COLO668 (cell line): ENCODE measurements around the gene SLC12A6.

Experiments used
- DNase-seq: peaks from one replicate; lab custom pipeline; 2025; ENCODE audit not compliant: unreplicated experiment; lab: John Stamatoyannopoulos, UW

SLC12A6 gene

DNA sequence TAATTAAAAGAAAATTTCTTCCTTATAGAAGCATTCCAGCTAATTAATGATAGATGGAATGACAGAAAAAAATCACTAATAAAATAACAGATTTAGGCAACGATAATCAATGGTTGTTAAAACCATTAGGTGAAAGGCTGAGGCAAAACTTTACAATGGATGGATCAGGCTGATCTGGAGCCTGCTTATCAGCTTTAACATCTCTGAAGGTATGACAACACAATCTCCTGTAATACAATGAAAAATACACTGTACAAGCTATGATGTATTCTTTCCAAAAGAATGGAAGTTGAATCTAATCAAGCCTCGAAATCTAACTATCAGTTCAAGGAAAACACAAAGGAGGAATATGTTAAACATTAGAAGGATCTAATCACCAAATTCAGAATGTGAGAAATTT is 73.5 kb downstream of the SLC12A6 start:
- no peak for DNase-seq

DNA sequence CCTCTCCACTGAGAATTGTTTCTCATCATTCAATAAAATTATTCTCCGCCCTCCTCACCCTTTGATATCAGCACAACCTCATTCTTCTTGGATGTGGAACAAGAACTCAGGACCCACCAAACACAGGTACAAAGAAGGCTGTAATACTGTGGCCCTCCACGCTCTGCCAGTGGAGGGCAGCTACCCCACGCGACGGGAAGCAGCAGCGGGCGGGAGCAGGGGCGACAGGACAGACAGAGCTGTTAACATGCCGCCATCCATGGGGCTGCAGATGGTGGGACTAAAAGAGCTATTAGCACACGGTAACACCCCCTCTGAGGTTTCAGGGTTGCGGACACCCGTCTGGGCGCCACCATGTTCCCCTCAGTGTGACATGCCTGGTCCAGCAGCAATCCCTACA is 75.2 kb downstream of the SLC12A6 start:
- DNase-seq, result no peak

DNA sequence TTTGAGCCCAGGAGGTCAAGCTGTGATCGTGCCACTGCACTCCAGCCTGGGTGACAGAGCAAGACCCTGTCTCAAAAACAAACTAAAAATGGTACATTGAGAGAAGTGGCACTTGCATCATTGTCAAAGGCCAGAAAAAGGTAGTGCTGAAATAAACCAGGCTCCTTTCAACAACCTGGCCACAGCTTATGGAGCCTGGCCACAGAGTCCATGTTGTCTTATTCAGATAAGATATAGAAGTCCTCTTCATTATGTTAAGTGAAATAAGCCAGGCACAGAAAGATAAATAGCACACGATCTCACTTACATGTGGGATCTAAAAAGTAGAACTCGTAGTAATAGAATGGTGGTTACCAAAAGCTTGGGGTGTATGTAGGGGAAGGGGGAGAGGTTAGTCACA is 78.0 kb downstream of the SLC12A6 start:
- DNase-seq, result no peak

DNA sequence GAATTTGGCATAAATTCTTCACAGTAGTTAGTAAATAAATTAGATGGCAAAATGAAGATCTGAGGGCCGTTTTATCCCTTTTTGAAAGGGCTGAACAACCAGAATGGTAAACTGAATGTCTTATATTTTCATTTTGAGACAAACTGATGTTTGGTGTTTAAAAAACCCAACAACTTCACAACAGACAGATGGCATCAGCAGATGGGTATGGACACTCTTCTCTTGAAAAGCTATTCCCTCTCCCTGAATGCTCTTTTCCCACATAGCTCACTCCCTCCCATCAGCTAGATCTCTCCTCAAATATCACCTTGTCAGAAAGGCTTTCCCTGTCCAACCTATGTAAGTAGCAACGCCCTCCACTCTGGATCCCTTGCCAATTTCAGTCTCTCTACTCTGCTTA is 79.4 kb downstream of the SLC12A6 start:
- DNase-seq, result no peak

DNA sequence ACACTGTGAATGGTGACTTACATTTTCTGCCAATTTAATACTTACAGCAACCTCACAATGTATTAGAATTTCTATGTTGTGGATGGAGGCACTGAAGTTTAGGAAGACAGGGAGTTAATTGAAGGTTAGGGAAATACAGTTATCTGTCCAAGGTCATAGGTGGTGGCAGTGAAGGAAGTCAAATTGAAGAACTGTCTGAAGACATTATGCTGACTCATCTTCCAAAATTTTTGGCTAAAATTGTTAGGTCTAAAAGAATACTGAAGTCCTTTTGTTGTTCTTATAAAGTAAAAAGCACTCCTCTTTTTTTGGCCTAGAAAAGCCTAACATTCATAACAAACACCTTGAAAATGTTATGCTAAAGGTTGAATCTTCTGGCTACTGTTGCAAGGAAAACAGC is 85.0 kb downstream of the SLC12A6 start:
- no peak for DNase-seq

DNA sequence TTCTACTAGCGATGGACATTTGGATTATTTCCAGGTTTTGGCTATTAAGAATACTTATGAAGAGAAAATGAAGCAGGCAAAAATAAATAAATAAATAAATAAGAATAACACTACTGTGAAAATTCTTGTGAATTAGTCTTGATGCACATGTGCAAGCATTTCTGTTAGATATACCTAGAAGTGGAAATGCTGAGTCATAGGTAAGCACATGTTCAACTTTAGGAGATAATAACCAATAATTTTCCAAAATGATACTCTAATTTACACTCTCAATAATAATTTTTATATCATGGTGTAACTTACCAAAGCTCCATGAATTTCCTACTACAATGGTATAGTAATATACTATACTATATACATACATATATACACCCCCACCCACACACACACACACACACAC is 89.4 kb downstream of the SLC12A6 start:
- DNase-seq, result no peak

DNA sequence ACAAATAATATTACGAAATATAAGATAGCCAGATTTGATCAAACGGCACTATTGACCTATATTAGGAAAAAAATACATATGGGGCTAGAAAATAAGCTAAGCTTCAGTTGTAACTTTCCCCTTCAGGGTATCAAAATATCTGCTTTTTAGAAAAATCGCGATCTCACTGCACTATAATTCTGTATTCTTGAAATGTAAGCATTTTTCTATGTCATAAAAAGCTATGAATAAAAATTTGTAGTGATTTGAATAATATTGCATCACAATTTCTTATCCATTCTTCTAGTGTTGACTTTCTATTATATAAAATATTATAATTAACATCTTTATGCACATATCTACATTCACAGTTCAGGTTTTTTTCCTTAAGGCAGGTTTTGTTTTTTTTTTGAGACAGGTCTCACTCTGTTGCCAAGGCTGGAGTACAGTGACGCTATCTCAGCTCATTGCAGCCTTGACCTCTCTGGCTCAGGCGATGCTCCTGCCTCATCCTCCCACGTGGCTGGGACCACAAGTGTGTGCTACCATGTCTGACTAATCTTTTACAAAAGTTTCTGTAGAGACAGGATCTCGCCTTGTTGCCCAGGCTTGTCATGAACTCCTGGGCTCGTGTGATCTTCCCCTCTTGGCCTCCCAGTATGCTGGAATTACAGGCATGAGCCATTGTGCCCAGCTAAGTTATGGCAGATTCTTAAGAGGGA is 91.2 kb downstream of the SLC12A6 start:
- DNase-seq, result no peak

DNA sequence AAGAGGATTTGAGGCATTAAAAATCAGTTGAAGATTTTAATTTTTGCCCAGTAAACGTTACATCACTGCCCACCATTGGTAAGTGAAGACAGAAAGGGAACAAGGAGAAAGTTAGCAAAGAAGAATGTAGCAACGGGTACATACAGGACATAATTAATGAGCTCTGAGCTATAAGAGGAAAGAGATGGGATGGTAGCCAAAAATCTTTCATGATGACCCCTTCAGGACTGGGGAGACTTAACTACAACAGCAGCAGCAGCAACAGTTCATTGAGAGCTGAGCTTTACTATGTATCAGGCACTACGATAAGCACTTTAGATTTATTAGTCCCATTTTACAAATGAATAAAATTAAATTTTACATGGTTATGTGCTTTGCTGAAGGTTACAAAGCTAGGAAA is 94.4 kb downstream of the SLC12A6 start:
- no peak for DNase-seq

DNA sequence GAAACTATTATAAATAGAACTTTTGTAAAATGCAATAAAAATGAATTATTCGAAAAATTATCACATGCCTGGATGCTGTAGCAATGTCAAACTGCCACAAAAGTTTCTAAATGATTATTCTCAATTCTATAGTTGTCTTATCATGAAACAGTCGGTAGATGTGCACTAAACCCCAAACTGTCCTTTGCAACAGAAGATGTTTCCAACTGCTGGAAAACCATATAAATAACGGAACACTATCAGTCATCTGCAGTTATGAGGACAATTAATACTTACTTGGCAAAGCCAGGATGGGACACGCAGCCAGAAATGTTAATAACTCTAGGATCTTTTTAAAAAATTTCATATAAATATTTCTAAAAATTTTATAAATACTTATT is 95.3 kb downstream of the SLC12A6 start:
- DNase-seq, result no peak

DNA sequence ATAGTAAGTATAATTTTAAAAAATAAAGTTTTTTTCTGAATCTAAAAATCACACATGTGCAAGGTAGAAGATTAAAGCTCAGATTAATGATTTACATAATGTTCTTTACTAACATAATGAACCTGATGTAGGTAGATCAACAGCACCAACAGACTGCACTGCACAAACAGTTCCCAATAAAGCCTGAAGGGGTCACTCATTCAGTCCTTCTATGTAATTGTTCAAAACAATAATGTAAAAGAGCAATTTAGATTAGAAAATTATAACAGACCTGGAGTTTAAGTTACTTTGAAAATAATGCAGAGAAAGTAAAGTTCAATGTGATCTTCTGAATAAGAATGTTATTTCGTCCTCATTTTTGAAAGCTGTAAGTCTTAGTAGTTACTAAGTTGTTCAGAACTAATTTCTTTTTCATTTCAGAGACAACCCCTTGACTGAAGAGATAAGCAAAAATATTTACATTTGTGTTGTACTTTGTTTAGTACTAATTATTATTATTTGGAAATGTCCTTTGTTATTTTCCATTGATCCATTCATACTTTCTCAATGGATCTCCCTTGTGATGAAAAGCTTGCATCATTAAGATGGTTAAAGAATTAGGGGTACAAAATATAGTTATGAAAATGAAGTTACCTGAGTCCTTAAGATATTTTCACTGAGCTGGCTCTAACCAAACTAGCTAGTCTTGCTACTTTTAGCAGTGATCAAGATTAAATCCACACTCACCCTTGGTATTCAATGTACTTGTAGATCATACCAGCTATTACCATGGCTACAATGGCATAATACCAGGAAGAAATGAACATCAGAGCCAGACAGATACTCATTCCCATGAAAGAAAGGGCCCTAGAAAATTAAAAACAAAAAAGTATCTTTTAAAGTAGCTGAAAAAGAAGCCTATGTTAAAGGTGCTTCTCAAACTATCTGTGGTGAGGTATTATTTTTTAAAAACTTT is 95.9 kb downstream of the SLC12A6 start:
- DNase-seq, result peak; percentile 3

DNA sequence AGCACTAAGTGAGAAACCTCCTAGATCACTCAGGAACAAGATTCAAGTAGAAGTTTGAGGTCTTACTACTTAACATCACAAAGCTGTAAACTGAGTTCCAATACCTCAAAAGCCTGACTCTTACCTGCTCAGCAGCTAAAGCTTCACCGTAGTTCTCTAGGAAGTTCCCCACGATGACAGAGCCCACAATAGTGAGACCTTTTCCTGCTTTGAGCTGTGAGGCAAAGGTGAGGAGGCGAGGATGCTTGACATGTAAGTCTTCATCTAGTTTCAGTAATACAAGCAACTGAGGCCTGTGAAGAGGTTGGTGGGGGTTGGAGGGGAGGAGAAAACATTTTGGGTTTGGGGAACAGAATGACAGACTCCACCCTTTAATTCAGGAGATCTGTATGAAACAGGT is 97.0 kb downstream of the SLC12A6 start:
- no peak for DNase-seq

DNA sequence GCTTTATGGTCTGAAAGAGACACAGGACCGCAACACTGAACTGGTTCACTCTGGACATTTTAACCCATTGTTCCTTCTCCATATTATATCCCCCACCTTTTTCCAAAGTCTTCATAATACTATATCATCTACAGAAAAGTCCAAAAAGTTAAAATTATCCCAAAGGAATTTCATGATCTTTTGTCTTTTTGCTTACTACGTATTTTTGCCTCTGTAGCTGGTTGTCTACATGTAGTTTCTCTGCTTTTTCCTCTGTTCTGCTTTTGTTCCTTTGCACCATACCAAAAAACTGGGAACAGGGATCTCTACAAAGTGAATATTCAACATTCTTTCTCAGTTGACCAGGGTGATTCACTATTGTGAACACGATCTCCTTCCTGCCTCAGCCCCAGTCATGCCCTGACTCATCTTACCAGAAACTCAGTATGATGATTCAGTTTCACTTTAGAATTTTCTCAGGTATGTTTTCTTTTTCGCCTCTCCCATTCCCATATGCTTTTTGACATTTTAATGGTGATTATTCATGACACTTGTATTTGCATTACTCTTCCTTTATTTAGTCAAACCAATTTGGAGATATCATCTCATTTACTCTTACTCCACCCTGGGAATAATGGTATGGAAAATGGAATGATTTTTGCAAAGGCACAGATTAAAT is 98.3 kb downstream of the SLC12A6 start:
- DNase-seq, result no peak

DNA sequence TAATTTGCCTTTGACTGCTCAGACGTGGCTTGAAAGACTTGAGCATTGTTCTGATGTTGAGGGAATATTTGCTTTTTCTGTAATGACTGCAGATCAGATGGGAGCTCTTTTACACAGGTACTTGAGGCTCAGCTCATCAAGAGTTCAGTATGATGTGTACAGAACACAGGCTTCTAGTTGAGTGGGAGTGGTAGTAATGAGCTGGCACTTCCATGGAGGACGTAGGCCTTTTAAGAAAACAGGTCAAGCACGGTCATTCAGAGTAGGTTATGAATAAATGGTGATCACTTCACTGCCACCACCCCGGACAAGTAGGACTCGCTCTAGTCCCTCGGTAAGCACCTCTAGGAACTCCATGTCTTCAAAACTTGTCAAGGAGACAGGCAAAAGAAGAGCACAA is 104.0 kb downstream of the SLC12A6 start:
- no peak for DNase-seq

DNA sequence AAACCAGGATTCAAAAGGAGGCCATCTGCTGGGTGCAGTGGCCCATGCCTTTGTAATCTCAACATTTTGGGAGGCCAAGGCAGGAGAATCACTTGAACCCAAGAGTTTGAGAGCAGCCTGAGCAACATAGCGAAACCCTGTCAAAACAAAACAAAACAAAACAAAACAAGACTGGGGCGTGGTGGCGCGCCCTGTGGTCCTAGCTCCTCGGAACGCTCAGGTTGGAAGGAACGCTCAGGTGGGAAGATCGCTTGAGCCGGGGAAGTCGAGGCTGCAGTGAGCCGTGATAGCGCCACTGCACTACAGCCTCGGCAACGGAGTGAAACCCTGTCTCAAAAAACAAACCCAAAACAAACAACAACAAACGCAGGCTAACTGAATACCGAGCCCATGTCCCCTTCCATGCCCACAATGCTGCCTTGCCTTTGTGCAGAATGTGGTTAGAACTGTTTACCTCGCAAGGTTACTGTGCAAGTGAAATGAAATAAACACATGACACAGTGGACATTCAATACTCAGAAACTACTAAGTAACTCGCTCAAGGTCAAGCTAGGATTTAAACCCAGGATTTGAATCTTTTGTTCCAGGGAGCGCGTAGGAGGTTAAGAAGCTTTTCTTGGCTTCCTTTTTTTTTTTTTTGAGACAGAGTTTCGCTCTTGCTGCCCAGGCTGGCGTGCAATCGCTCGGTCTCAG is 113.5 kb downstream of the SLC12A6 start:
- DNase-seq, result peak; percentile 5

DNA sequence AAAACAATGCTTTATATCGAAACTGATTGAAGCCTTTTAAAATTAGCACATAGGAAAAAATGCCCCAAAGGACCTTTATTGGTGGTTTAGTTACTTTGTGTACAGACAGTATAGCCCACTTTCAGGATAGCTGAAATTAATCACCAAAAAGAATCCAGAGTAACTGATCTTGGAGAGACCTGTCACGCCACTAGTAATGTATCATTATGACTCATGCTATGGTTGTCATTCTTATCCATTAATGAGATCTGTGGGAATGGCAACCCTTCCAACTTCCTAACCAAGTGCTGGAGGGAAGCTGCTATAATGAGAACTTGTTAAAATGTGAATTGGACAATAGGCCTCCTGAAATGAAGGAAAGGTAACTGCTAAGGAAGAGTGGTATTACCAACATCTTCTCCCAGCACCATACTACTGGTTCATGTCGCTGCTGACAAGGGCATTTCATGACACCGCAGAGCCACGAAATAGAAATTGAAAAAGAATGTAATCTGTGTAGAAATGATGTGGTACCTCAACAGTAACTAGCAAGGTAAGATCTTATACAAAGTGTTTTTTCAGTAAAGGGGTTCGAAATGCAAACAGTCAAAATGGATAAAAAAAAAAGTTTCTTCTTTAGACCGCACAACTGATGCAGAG is 119.9 kb downstream of the SLC12A6 start:
- DNase-seq, result no peak

DNA sequence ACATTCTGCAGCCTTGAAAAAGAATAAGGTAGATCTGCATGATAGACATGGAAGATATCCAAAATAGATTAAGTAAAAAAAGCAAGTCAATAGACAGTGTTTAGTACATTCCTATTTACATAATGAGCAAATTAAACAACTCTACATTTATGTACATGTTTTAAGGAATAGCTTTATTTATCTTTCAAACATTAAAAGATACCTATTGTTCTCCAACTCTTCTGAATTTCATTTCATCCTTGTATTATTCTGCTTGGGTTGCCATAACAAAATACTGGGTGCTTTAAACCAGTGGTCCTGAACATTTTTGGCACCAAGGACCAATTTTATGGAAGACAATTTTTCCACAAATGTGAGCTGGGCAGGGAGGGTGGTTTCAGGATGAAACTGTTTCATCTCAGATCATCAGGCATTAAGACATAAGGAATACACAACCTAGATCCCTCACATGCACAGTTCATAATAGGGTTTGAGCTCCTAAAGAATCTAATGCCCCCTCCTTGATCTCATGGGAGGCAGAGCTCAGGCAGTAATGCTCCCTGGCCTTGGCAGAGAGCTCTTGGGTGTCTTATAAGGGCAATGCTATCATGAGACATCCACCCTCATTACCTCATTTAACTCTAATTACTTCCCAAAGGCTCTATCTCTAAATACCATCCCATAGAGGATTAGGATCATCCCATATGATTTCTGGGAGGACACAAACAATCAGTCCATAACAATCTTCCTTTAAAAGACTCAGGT is 120.9 kb downstream of the SLC12A6 start:
- no peak for DNase-seq

DNA sequence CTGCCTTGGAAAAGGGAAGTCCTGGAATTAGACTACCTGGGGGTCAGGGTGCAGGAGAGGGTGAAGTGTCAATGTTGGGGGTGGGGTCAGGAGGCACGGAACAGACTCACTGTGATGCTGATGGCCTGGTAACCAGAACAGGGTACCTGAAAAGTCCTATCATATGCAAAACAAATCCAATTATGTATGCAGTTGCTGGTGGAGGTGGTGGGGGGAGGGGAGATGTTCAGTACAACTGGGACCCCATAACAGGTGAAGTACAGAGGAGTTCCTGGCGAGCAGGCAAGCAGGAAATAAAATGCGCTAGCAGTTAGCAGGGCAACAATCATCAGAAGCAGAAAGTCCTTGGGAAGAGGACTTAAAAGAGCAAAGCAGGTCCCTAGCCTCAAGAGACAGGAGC is 123.4 kb downstream of the SLC12A6 start:
- DNase-seq, result no peak

DNA sequence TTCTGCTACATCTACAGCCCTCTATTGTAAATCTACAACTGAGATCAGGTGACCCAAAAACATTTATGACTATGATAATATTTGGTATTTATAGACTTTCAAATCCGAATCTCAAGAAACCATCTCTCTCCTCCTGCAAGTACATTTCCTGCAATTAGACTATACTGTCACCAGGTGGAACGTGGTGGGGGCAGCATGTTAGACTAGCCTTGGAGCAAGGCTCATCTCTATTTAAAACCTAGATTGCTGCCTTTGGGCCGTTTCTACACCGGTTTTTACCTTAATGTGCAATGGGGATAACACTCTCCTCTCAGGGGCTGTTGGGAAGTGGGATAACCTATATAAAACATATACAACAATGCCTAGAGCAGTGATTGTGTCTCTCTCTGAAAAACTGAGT is 123.9 kb downstream of the SLC12A6 start:
- no peak for DNase-seq

DNA sequence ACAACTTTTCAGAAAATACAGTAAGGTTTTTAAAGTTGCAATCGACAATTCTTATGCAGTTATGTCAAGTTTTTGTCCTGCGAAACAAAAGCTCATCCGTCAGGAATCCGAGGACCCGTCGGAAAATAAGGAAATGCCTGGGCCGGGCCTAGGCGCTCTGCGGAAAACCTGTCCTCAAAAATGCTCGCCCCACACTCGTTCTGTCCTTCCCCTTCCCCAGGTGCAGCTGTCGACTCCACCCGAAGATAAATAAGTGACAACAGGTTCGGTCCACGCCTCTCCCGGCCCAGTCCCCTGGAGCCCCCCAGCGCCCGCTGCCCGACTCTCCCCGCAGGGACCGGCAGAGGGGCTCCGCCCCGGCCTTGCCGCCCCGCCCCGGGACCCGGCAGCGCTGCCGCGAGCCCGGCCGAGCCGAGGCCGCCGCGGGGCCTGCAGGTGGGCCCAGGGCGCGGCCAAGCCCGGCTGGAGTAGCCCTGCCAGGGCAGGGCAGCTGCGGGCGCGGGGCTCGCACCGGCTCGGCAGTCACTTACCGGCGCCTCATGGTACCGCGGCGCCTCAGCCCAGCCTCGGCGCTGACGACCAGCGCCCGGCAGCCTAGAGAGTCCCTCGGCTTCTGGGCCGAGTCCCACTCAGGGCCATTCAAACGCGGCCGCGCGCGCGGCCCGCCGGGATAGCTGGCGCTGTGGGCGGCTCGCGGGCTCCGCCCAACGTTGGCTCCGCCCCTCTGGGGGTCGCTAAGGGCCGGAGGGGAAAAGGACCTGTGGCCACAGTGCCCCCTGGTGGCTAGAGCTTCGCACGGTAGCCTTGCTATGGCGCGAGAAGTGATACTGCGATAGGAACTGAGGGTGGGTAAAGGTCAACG is 127.9 kb downstream of the SLC12A6 start, which contains the start of gene KATNBL1:
TSS of gene KATNBL1 (minus strand) at position 676 of the 862 bp plus-strand sequence. CDS start 46,420 bp downstream, outside the sequence.
- DNase-seq, result peak; percentile 97
